Measurements from ENCODE around the gene PACRG. TPM values are rescaled to one million over a fixed set of nuclear protein-coding genes. Genes with fewer than 3 reads are reported as not detected.

PACRG gene
- total and polyA plus RNA-seq, 10 of the 15 experiments (the other 5 are each of a cell fraction or from before 2014, with no cell fraction given), result not detected

DNA sequence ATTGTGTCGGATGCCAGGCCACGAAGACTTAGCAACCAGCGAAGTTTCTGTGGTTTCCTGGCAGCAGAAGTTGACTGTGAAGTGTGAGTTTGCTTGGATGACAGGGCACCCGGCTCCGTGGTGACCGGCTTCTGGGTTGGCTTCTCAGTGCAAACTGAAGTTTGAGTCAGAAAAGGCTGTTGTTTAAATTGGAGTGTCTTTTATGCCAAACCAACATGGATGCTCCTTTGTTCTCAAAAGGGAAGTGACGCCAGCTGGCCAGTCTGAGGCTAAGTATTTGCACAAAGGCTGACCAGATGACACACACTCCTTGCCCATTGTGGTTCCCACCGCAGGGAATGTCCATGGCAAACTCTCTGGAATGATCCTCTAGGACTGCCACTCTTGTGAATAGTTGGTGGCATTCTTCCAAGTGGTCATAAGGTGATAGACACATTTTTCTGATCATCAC, 521.9 kb downstream of the PACRG start:
- SMC1A ChIA-PET (ENCODE audit: uncharacterized antibody, unreplicated experiment), result no interaction called here

More for the DNA sequence above, 521.9 kb downstream of the PACRG start:
- H3K27me3 ChIP-seq (replicated peaks in 1 of 2; ENCODE audit: control insufficient read depth in 2 of 2, insufficient read depth in 2 of 2, low read length in 1 of 2), result peaks cover 0 to 3% of the 10 kb centered on the region in 2 experiments; a peak in 1 of 4 replicates
- H3K9ac ChIP-seq (ENCODE audit: control insufficient read depth, insufficient read depth, low read length), result no peak overlapping the region
- ATAC-seq (no peak), FAIRE-seq (no peak), DNase-seq (ENCODE audit: low read depth, low spot score) (no peak)
- H3K4me1 ChIP-seq (ENCODE audit: control insufficient read depth, insufficient read depth, low read length), result no peaks in the 10 kb centered on the region
- H4K20me1 ChIP-seq (ENCODE audit: control insufficient read depth, insufficient read depth), result no peaks in the 10 kb centered on the region
- no peaks in the 10 kb centered on the region for H3K9me3 ChIP-seq (replicated peaks; ENCODE audit: control insufficient read depth, insufficient read depth, low read length)
- 12% methylated on average over 8 of the region's 8 CpGs for WGBS (ENCODE audit: insufficient coverage, insufficient replicate concordance, low lambda C conversion rate, missing lambda C conversion rate)
- no peak overlapping the region for H2AFZ ChIP-seq (ENCODE audit: control insufficient read depth, low read depth, low read length)
- no peak overlapping the region for H3K4me2 ChIP-seq (ENCODE audit: control insufficient read depth, insufficient read depth)
- CTCF ChIA-PET, result no interaction called here
- TF ChIP-seq JUND (IDR thresholded peaks at IDR 0.05; ENCODE audit: low read depth, low read length) (no peak), FOXK2 (IDR thresholded peaks at IDR 0.05) (no peak), EGR1 (IDR thresholded peaks at IDR 0.05; ENCODE audit: borderline replicate concordance in 1 of 2, low read depth in 2 of 2, low read length in 2 of 2) (no peak), ZBTB40 (IDR thresholded peaks at IDR 0.05; ENCODE audit: borderline replicate concordance) (no peak), TCF12 (IDR thresholded peaks at IDR 0.05; ENCODE audit: low read depth, low read length) (no peak), NFIC (IDR thresholded peaks at IDR 0.05; ENCODE audit: low read depth, low read length) (no peak), DPF2 (IDR thresholded peaks at IDR 0.05) (no peak), POLR2AphosphoS2 (IDR thresholded peaks at IDR 0.05; ENCODE audit: low read depth, low read length) (no peak), IKZF2 (IDR thresholded peaks at IDR 0.05) (no peak), BACH1 (IDR thresholded peaks at IDR 0.05; ENCODE audit: borderline replicate concordance) (no peak), ZNF384 (IDR thresholded peaks at IDR 0.05; ENCODE audit: borderline replicate concordance, low read depth, low read length) (no peak), SKIL (IDR thresholded peaks at IDR 0.05; ENCODE audit: low read depth, poor library complexity, severe bottlenecking) (no peak), POLR2A (IDR thresholded peaks at IDR 0.05; ENCODE audit: low read depth, low read length) (no peak), TARDBP (IDR thresholded peaks at IDR 0.05; ENCODE audit: borderline replicate concordance) (no peak), GATAD2B (conservative IDR thresholded peaks at IDR 0.05; ENCODE audit: low read depth) (no peak), RB1 (IDR thresholded peaks at IDR 0.05; ENCODE audit: borderline replicate concordance) (no peak)
- TF ChIP-seq, protein P1, sequence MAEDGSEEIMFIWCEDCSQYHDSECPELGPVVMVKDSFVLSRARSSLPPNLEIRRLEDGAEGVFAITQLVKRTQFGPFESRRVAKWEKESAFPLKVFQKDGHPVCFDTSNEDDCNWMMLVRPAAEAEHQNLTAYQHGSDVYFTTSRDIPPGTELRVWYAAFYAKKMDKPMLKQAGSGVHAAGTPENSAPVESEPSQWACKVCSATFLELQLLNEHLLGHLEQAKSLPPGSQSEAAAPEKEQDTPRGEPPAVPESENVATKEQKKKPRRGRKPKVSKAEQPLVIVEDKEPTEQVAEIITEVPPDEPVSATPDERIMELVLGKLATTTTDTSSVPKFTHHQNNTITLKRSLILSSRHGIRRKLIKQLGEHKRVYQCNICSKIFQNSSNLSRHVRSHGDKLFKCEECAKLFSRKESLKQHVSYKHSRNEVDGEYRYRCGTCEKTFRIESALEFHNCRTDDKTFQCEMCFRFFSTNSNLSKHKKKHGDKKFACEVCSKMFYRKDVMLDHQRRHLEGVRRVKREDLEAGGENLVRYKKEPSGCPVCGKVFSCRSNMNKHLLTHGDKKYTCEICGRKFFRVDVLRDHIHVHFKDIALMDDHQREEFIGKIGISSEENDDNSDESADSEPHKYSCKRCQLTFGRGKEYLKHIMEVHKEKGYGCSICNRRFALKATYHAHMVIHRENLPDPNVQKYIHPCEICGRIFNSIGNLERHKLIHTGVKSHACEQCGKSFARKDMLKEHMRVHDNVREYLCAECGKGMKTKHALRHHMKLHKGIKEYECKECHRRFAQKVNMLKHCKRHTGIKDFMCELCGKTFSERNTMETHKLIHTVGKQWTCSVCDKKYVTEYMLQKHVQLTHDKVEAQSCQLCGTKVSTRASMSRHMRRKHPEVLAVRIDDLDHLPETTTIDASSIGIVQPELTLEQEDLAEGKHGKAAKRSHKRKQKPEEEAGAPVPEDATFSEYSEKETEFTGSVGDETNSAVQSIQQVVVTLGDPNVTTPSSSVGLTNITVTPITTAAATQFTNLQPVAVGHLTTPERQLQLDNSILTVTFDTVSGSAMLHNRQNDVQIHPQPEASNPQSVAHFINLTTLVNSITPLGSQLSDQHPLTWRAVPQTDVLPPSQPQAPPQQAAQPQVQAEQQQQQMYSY (CRISPR knock-in tag; IDR thresholded peaks at IDR 0.05), result no peak
- POLR2A ChIA-PET, result no interaction called here
- no TSS peak for BruUV-seq (replicated peaks)
- no peaks in the 10 kb centered on the region for H3K79me2 ChIP-seq (ENCODE audit: control insufficient read depth, insufficient read depth, low read length)
- H3K4me3 ChIP-seq, result no peak overlapping the region
- RAD21 ChIA-PET (ENCODE audit: unreplicated experiment), result no interaction called here
- in situ Hi-C loops (cut with MboI) (no loop called here), intact Hi-C loops (cut with micrococcal nuclease; ENCODE audit: unreplicated experiment) (no loop called here)
- no peaks in the 10 kb centered on the region for H3K36me3 ChIP-seq (ENCODE audit: control insufficient read depth in 2 of 2, insufficient read depth in 2 of 2, low read length in 1 of 2)
- no peak overlapping the region for H3K27ac ChIP-seq (ENCODE audit: control insufficient read depth, insufficient read depth)
